Adipose tissue (tissue), 3 donors: ENCODE data around the gene CTSK. TPM values are rescaled to one million over a fixed set of nuclear protein-coding genes. Genes with fewer than 3 reads are reported as not detected.
"Not testable (repeated sequence)": the region's sequence is repeated elsewhere in the genome, so short reads cannot be mapped to it uniquely, and the experiment has no call there.

Experiments
- H3K27ac ChIP-seq: one replicate; pipeline ENCODE4 v1.5.1; 2013; ENCODE audit warnings: low read depth, low read length
- WGBS, 3 donors: extraction: QIAGEN DNeasy Blood & Tissue Kit; methylation state at CpG; one replicate each; pipeline ENCODE4 v1.1.7; 2013; 5-methylcytosine and 5-hydroxymethylcytosine counted together
- polyA plus RNA-seq, 3 donors: library from polyadenylated mRNA; stranded (reverse); fragments of 200-250 nt; gene quantifications; one replicate each; pipeline ENCODE4 v1.2.3, GENCODE V29; 2013
- donor health status: healthy with polysubstance abuse.
- donor health status: Bipolar disorder and iron deficiency.
- donor health status: healthy.

Gene CTSK
- polyA plus RNA-seq, 3 donors, result 2.3 to 64.2 (median 28.1) TPM

DNA sequence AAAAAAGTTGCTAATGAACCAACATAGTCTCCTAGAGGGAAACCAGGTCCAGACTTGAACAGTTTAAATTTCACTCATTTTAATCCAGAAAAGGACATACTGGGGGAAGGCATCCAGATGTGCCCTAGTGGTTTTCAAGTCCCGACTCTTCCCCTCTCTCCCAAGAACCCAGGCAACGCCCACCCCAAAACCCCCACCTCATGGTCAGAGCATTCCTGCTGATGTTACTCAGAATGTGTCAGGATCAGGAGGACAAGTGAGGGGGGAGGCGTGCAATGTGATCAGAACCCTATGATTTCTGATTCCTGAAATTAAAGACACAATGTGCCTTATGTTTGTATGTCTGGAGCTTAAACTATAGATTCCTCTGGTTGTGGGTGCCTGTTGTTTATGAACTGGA, 1.6 kb upstream of the CTSK start:
- no peak overlapping the region for H3K27ac ChIP-seq
- WGBS, 3 donors, result 79 to 85% (median 82%) methylated on average over 3 of the region's 3 CpGs

DNA sequence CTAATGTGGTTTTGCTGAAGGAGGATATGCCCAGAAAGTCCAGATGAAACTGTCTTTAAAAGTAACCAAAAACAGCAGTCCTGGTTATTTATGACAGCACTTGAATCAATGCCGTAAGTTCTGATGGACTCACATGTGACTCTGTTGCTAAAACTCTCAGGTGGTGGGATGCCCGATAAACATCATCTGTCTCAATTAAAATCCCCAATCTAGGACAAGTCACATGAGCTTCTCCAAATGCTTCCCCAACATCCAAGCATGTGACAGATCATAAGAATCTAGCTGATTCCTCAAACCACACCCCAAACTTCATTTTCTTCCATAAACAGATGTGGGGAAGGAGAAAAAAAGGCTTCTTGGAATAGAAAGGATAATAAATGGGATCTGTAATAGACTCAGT, 786 bp upstream of the CTSK start:
- no peak overlapping the region for H3K27ac ChIP-seq
- WGBS, 3 donors, result 61 to 77% (median 65%) methylated on average over 2 of the region's 2 CpGs

DNA sequence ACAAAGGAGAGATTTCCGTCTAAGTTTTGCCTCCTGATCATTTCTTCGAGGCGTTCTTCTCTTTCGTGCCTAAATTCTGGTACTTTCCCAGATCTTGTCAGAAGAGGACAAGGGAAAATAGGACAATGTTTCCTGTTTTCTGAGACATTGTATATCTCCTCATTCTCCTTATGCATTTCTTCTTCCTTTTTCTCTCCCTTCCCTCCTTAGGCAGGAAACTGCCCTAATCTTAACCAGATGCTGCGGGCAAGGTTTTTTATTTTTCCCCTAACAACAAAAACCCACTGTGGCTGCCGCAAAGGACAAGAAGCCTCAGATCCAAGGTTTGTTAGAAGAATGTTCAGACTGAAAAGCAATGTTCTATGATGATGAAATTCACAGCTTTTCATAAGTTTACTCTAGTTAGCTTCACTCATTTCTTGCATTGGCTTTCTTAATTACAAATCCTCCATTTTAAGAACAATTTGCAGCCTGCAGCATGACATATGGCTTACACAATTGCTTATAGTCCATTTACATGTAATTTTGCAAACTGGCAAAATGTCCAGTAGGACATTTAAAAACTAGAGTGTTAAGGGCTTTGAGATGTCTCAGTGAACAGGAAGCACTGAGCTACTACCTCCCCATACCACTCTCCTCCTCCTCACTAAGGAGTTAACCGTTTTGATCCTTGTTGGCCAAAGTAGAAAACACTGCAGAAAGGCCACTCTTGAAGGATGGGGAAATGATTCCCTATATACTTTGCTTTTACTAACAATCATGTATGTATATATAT, 624 bp downstream of the CTSK start:
- 12 to 60% (median 16%) methylated on average over 7 of the region's 7 CpGs for WGBS, 3 donors
- H3K27ac ChIP-seq, result no peak overlapping the region

DNA sequence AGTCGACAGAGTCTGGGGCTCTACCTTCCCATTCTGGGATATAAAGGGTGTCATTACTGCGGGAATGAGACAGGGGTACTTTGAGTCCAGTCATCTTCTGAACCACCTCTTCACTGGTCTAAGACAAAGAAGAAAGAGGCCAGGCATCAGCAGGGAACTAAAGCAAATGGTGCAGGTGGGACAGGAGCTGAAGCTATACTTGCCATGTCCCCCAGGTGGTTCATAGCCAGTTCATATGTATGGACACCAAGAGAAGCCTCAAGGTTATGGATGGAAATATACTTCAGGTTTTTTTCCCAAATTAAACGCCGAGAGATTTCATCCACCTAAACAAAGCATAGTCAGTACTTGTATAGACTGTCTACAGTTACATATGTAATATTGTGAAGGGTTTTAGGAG, 2.2 kb downstream of the CTSK start:
- H3K27ac ChIP-seq, result no peak overlapping the region
- 89 to 93% (median 92%) methylated on average over 4 of the region's 4 CpGs for WGBS, 3 donors

DNA sequence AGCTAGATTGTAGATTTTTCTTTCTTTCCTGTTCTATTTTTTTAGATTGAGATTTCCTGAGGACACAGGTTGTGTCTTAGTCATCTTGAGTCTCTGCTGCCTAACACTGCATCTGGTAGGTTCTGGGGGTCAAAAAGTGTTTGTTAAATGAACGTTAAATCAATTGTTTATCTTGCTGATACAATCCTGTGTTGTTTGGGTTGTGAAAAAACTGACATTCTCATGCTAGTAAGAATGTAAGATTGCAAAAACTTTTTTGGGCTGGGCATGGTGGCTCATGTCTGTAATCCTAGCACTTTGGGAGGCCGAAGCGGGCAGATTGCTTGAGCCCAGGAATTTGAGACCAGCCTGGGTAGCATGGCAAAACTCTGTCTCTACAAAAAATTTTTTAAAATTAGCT, 3.4 kb downstream of the CTSK start:
- 76 to 88% (median 83%) methylated on average over 3 of the region's 3 CpGs for WGBS, 3 donors
- H3K27ac ChIP-seq, result no peak overlapping the region

DNA sequence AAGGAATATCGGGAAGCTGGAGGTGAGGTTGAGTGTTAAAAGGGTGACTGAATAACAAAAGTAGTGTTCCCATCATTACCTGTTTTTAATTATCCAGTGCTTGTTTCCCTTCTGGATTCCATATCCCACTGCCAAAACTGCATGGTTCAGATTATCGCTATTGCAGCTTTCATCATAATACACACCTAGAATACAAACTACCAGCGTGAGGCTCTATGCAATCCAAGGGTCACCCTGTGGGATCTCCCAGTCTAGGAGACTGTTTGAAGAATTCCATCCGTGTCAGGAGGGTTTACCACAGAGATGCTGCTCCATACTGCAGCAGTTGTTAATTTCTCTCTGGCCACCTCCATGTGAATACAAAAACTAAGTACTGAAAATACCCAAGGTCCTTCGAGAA, 9.0 kb downstream of the CTSK start:
- no peak overlapping the region for H3K27ac ChIP-seq
- 91 to 93% (median 91%) methylated on average over 5 of the region's 5 CpGs for WGBS, 3 donors

DNA sequence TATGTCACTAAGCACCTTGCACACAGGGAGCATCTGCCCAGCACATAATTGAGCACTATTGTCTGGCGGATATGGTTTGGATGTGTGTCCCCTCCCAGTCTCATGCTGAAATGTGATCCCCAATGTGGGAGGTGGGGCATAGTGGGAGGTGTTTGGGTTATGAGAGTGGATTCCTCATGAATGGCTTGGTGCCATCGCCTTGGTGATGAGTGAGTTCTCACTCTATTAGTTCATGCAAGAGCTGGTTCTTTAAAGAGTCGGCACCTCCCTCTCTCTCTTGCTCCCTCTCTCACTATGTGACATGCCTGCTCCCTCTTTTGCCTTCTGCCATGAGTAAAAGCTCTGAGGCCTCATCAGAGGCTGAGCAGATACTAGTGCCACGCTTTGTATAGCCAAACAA, 9.5 kb downstream of the CTSK start:
- no peak overlapping the region for H3K27ac ChIP-seq
- 75 to 82% (median 76%) methylated on average over 4 of the region's 4 CpGs for WGBS, 3 donors

DNA sequence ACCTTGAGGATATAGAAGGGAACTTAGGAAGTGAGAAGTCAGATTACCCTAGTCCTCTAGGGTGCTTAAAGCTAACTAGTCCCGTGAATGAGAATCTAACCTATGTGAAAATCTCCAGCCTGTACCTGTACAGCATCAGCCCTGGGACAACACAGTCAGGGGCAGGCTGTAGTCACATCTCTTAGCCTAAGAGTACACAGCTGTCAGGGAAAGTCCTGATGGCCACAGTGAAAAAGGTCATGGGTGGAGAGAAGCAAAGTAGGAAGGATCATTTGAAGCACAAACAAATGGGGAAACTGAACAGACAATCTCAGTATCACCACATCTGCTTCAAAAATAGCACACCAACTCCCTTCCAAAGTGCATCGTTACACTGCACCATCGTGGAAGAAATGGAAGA, 11.7 kb downstream of the CTSK start:
- H3K27ac ChIP-seq, result no peak overlapping the region
- 83 to 89% (median 87%) methylated on average over 3 of the region's 3 CpGs for WGBS, 3 donors

DNA sequence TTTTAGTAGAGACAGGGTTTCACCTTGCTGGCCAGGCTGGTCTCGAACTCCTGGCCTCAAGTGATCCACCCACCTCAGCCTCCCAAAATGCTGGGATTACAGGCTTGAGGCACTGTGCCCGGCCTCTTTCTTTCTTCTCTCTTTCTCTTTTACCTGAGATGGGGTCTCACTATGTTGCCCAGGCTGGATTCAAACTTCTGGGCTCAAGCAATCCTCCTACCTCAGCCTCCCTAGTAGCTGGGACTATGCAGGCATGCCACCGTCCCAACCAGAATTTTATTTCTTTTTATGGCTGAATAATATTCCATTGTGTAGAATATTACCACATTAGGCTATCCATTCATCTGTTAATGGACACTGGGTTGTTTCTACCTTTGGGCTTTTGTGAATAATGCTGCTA, 14.3 kb downstream of the CTSK start:
- H3K27ac ChIP-seq, result not testable (repeated sequence)
- 90 to 96% (median 94%) methylated on average over 3 of the region's 3 CpGs for WGBS, 3 donors

DNA sequence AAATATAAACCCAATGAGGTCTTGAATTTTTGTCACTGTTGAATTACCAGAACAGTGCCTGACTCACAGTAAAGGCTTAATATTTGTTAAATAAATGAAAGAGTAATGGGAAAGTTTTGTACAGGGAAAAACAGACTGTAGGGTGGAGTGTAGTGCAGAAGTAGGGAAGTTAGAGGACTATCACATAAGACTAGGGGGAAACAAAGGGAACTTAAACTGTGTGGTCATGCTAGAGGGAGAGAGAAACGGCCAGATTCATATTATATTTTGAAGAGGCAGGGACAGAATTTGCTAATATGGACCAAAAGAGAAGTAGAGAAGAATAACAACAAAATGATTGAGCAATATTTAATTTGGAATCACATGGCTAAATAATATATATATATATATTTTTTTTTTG, 14.8 kb downstream of the CTSK start:
- 55 to 75% (median 56%) methylated on average over 1 of the region's 1 CpG for WGBS, 3 donors
- H3K27ac ChIP-seq, result no peak overlapping the region

DNA sequence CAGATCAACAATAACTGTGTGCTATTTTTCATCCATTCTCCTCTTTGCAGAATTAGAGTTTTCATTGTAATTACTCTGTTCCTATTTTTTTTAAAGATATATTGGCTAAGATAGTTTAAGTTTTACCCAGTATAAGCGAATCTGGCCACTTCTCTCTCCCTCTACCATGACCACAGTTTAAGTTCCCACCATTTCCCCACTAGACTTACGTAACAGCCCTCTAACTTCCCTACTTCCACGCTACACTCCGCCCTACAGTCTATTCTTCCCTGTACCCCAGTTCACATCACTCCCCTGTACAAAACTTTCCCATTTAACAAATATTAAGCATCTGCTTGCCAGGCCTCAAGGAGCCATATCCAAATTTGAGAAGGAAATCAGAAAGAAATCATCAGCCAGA, 16.5 kb downstream of the CTSK start:
- no peak overlapping the region for H3K27ac ChIP-seq
- WGBS, 3 donors, result 61 to 84% (median 74%) methylated on average over 4 of the region's 4 CpGs

DNA sequence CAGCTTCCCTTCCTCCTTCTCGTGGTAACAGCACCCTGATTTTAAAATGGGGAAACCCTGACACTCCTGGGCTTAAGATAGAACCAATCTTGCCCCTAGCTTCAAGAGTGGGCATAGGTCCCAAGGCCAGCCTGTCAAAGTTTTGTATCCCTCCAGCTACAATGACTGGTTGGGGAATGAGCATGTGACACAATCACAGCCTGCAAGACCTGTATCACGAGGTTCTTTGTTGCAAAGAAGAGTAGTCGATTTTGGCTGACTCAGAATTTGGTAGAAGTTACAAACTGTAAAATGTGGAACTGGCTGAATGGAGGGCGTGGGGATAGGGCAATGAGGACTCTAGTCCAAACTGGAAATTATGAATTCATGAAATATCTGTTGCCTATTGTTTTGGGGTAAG, 18.7 kb downstream of the CTSK start:
- 50 to 61% (median 56%) methylated on average over 4 of the region's 4 CpGs for WGBS, 3 donors
- H3K27ac ChIP-seq, result no peak overlapping the region

DNA sequence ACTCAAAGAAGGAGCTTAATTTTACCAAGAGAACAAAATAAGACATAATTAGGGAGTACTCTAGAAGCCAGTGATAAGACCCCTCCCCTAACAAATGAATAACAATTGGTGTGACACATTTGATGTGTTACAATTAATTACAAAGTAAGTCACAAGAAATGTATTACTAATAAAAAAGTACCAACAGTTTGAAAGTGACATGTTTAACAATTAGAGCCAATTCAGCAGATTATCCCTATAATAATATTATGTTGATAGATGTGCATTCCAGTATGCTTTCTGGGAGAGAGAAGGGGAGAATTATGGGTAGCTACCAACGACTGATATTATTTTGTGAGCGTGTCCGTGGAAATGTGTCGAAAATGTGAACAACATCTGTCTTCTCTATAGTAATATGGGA, 19.1 kb downstream of the CTSK start:
- 88 to 96% (median 95%) methylated on average over 4 of the region's 4 CpGs for WGBS, 3 donors
- H3K27ac ChIP-seq, result no peak overlapping the region

DNA sequence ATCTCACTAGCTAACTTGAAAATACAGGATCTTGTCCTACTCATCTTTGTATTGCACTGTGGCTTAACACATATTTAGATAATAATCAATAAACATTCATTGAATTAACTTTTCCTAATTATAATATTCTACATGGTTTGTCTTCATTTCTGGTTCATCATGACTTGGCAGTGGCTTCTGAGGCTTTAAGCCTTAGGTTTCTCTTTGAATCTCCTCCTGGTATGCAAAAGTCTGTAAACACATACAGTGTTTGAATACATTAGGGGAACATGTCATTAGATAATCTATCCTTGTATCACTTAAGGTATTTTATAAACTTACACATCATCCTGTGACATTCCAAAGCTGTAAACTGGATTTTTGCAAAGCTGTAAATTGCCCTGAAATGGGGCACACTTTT, 20.6 kb downstream of the CTSK start:
- no peak overlapping the region for H3K27ac ChIP-seq

DNA sequence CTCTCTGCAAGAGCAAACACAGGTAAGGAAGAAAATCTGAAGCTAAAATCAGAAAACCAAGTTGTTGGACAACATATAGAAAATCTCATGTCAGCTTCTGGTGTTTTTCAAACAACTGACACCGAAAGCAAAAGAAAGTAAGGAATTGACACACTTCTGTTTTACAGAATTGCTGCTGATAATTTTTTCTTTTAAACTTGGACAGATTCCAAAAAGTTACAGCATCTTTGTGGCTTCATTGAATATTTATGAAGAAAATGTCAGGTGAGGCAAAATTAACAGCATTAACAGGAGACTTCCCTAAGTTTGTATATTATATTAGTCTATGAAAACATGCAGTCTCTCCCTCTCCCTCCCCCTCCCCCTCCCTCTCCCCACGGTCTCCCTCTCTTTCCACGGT, 27.6 kb downstream of the CTSK start:
- 75 to 85% (median 76%) methylated on average over 3 of the region's 3 CpGs for WGBS, 3 donors
- H3K27ac ChIP-seq, result no peak overlapping the region

DNA sequence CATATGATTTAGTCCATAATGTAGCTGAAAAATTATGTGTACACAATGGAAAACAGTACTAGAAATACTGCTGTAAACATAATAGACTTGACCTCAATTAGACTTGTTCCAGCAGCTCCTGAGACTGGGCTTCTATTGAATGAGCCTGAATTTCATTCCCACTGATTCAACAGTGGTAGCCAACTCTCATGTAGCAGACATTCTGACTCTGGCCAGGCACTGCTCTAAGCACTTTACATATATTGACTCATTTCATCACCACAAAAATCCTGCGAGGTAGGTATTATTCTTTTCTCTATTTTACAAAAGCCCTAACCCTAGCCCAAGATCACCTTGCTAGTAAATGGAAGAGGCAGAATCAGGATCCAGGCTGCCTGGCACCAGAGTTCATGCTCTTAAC, 29.7 kb downstream of the CTSK start:
- WGBS, 3 donors, result 91 to 98% (median 95%) methylated on average over 1 of the region's 1 CpG
- H3K27ac ChIP-seq, result no peak overlapping the region

DNA sequence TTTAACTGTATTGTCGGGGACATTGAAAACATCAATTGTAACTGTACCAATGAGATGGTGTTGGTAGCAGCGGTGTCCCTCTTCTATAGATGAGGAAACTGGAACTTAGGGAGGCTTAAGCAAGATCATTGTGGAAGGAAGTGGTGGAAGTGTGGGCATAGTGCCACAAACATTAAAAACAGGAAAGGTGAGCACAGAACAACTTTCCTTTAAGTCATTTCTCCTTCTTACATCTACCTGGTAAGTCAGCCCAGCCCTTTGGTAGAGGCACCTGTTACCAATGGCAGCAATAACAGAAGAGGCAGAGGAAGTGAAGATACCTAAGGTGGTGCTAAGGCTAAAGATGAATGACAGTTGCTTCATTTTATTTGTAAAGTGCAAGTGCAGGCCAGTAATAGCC, 30.5 kb downstream of the CTSK start:
- no peak overlapping the region for H3K27ac ChIP-seq
- 63 to 85% (median 71%) methylated on average over 2 of the region's 2 CpGs for whole genome bisulfite sequencing, 3 donors

DNA sequence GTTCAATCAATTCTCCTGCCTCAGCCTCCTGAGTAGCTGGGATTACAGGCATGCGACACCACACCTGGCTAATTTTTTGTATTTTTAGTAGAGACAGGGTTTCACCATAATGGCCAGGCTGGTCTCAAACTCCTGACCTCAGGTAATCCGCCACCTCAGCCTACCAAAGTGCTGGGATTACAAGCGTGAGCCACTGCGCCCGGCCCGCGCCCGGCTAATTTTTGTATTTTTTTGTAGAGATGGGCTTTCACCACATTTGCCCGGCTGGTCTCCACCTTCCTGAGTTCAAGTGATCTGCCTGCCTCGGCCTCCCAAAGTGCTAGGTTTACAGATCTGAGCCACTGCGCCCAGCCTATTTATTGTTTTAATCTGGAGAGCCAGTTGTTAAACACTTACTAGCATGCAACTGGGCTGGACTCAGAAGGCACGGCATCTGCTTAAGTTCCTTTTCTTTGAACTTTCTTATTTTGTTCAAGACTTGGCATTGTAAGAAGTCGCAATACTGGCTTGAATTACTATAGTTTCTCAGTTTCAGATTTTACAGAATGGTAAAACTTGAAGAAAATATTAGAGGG, 32.0 kb downstream of the CTSK start:
- WGBS, 3 donors, result 90 to 94% (median 92%) methylated on average over 13 of the region's 13 CpGs
- H3K27ac ChIP-seq, result not testable (repeated sequence)

DNA sequence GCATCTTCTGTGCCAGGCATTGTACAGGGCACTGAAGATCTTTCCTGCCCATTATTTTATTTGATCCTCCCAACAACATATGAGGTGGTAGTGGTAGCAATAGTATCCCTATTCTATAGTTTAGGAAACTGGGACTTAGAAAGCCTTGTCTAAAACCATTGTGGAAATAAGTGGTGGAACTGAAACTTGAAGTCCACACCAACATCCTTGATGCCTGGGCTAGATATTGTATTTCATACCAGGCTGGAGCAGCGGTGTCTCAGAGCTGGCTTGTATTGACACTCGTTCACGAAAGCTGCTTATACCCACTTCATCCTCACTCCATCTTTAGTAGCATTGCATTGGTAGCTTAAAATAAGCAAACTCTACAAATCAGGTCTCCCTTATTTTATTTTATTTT, 32.8 kb downstream of the CTSK start:
- WGBS, 3 donors, result 87 to 91% (median 88%) methylated on average over 3 of the region's 3 CpGs
- H3K27ac ChIP-seq, result no peak overlapping the region

DNA sequence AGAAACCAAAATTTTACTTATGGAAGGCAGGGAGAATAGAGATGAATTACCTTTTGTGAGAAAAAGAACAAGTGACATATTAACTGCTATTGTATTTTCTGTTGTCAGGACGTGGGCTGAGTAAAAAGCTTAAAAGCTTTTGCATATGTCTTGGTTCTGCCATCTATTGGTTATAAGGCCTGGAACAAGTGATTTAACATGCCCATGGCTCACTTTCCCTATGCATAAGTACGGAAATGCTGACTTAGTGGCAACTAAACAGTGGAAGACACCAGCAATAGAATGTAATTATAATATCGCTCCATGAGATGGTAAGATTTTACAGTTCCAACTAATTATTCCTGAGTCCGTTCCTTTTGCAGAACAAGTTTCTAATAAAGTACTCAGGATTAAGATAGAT, 35.7 kb downstream of the CTSK start:
- WGBS, 3 donors, result 86 to 89% (median 87%) methylated on average over 4 of the region's 4 CpGs
- no peak overlapping the region for H3K27ac ChIP-seq
